Astrocyte (in vitro differentiated cells and primary cell): ENCODE data around the gene RASSF3. TPM values are rescaled to one million over a fixed set of nuclear protein-coding genes. Genes with fewer than 3 reads are reported as not detected.

Experiments
- DNase-seq: peaks from one replicate; pipeline ENCODE4 v3.0.0-alpha.2; 2010; ENCODE audit warnings: low read depth
- FAIRE-seq: peaks from 2 replicates; lab custom pipeline; 2011; peaks lifted over from hg19 to GRCh38; lab: Jason Lieb, UNC
- H2AFZ ChIP-seq: 2 replicates; pipeline ENCODE4 v1.6.0; 2012; ENCODE audit warnings: low read depth, low read length, inconsistent platforms
- H3K27ac ChIP-seq: 2 replicates; pipeline ENCODE4 v1.5.1; 2011; ENCODE audit warnings: low read depth, low read length, inconsistent platforms
- H3K27me3 ChIP-seq: 2 replicates; pipeline ENCODE4 v1.6.0; 2011; ENCODE audit warnings: low read length, inconsistent platforms; ENCODE audit not compliant: insufficient read depth
- H3K36me3 ChIP-seq: 2 replicates; pipeline ENCODE4 v1.5.1; 2011; ENCODE audit warnings: low read length, inconsistent platforms; ENCODE audit not compliant: insufficient read depth
- H3K4me1 ChIP-seq: 2 replicates; pipeline ENCODE4 v1.5.1; 2011; ENCODE audit warnings: low read length, inconsistent platforms; ENCODE audit not compliant: insufficient read depth
- H3K4me2 ChIP-seq: 2 replicates; pipeline ENCODE4 v1.6.0; 2012; ENCODE audit warnings: low read length, inconsistent platforms
- H3K4me3 ChIP-seq: 2 replicates; pipeline ENCODE4 v1.5.1; 2011; ENCODE audit warnings: low read depth, mild to moderate bottlenecking, low read length, inconsistent platforms; ENCODE audit not compliant: insufficient read depth
- H3K79me2 ChIP-seq: 2 replicates; pipeline ENCODE4 v1.6.0; 2012; ENCODE audit warnings: mild to moderate bottlenecking, low read length, inconsistent platforms; ENCODE audit not compliant: insufficient read depth
- H3K9ac ChIP-seq: 2 replicates; pipeline ENCODE4 v1.6.0; 2012; ENCODE audit warnings: mild to moderate bottlenecking, low read length, inconsistent platforms
- H3K9me3 ChIP-seq: 2 replicates; pipeline ENCODE4 v1.5.1; 2012; ENCODE audit warnings: low read depth, mild to moderate bottlenecking, low read length, inconsistent platforms; ENCODE audit not compliant: insufficient read depth
- H4K20me1 ChIP-seq: 2 replicates; pipeline ENCODE4 v1.6.0; 2012; ENCODE audit warnings: low read length, inconsistent platforms; ENCODE audit not compliant: insufficient read depth
- H3K27ac Mint-ChIP-seq: one replicate; pipeline ENCODE4 v1.8.0; 2021; ENCODE audit warnings: mild to moderate bottlenecking, mixed read lengths; ENCODE audit not compliant: unreplicated experiment
- H3K27me3 Mint-ChIP-seq: one replicate; pipeline ENCODE4 v1.8.0; 2021; ENCODE audit warnings: low read depth, mixed read lengths; ENCODE audit not compliant: unreplicated experiment
- H3K36me3 Mint-ChIP-seq: one replicate; pipeline ENCODE4 v1.8.0; 2021; ENCODE audit warnings: low read depth, mixed read lengths; ENCODE audit not compliant: unreplicated experiment
- H3K4me1 Mint-ChIP-seq: one replicate; pipeline ENCODE4 v1.8.0; 2021; ENCODE audit warnings: low read depth, mixed read lengths; ENCODE audit not compliant: unreplicated experiment
- H3K4me3 Mint-ChIP-seq: one replicate; pipeline ENCODE4 v1.8.0; 2021; ENCODE audit warnings: mild to moderate bottlenecking, moderate library complexity, mixed read lengths; ENCODE audit not compliant: unreplicated experiment
- H3K9me3 Mint-ChIP-seq: one replicate; pipeline ENCODE4 v1.8.0; 2021; ENCODE audit warnings: mild to moderate bottlenecking, mixed read lengths; ENCODE audit not compliant: unreplicated experiment
- EZH2 ChIP-seq: IDR thresholded peaks from 2 replicates; pipeline ENCODE4 v1.6.1; 2012; ENCODE audit warnings: mild to moderate bottlenecking, low read length, inconsistent platforms; ENCODE audit not compliant: insufficient read depth
- total RNA-seq: library from RNA; stranded (reverse); gene quantifications from 2 replicates; pipeline ENCODE4 v1.2.1, GENCODE V29; 2021
- TF ChIP-seq, protein P1 (sequence below): IDR thresholded peaks from 2 replicates; pipeline ENCODE4 v1.5.1; 2011; ENCODE audit warnings: low read depth, mild to moderate bottlenecking, inconsistent platforms, low read length, moderate library complexity; ENCODE audit not compliant: insufficient read depth

RASSF3 gene
- total RNA-seq, 1 donor from 2014 or later: 18.3 TPM

DNA sequence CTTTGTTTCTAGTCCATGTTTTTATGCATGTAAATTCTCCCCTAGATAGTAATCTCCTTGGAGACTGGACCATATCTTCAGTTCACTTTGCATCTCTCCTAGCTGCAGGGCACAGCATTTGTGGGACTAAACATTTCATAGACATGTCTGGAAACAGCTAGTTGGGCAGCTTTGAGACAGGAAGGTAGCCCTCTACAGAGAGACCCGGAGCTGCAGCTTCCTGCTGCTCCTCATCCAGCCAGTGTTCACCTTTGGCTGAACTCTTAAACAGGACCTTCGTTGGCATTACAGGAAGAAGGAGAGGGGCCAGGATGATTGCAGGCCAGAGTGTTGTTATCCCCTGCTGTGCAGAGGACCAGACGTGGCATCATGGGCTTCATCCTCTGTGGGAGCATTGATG is 96.0 kb downstream of the RASSF3 start:
- no peaks in the 10 kb centered on the region for H3K9me3 ChIP-seq
- no peak overlapping the region for H2AFZ ChIP-seq
- H3K4me3 ChIP-seq: no peak overlapping the region
- Mint-ChIP-seq H3K9me3 (no peaks in the 10 kb centered on the region), H3K4me1 (no peaks in the 10 kb centered on the region), H3K27me3 (no peaks in the 10 kb centered on the region), H3K4me3 (no peak overlapping the region), H3K36me3 (no peaks in the 10 kb centered on the region), H3K27ac (no peak overlapping the region)
- no peaks in the 10 kb centered on the region for H3K79me2 ChIP-seq
- no peaks in the 10 kb centered on the region for H3K27me3 ChIP-seq
- FAIRE-seq: no peak
- H3K4me2 ChIP-seq: no peak overlapping the region
- H3K4me1 ChIP-seq: no peaks in the 10 kb centered on the region
- H3K9ac ChIP-seq: no peak overlapping the region
- DNase-seq: peak; percentile 3
- H4K20me1 ChIP-seq: no peaks in the 10 kb centered on the region
- TF ChIP-seq EZH2: no peak
- TF ChIP-seq, protein P1, sequence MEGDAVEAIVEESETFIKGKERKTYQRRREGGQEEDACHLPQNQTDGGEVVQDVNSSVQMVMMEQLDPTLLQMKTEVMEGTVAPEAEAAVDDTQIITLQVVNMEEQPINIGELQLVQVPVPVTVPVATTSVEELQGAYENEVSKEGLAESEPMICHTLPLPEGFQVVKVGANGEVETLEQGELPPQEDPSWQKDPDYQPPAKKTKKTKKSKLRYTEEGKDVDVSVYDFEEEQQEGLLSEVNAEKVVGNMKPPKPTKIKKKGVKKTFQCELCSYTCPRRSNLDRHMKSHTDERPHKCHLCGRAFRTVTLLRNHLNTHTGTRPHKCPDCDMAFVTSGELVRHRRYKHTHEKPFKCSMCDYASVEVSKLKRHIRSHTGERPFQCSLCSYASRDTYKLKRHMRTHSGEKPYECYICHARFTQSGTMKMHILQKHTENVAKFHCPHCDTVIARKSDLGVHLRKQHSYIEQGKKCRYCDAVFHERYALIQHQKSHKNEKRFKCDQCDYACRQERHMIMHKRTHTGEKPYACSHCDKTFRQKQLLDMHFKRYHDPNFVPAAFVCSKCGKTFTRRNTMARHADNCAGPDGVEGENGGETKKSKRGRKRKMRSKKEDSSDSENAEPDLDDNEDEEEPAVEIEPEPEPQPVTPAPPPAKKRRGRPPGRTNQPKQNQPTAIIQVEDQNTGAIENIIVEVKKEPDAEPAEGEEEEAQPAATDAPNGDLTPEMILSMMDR: no peak
- no peak overlapping the region for H3K27ac ChIP-seq
- no peaks in the 10 kb centered on the region for H3K36me3 ChIP-seq

DNA sequence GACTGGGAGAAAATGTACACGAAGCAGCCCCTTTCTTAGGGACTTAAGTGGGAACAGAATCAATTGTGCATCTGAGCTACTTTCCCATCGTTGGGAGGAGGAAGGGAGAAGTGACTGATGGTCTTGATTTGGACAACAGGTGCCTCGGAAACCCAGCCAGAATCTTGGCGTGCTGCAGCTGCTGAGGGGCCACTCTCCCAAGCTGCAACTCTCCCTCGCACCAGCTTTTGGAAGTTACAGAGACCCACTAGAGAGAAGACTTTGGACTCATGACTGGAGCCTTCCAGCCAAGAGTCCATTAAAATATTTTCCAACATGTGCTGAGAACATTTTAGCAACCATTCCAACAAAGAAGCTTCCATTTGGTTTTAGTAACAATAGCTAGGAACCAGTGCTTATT is 96.6 kb downstream of the RASSF3 start:
- Mint-ChIP-seq H3K27me3 (no peaks in the 10 kb centered on the region), H3K36me3 (no peaks in the 10 kb centered on the region), H3K9me3 (no peaks in the 10 kb centered on the region), H3K4me1 (no peaks in the 10 kb centered on the region), H3K4me3 (no peak overlapping the region), H3K27ac (no peak overlapping the region)
- H3K9me3 ChIP-seq: no peaks in the 10 kb centered on the region
- no peaks in the 10 kb centered on the region for H3K4me1 ChIP-seq
- no peaks in the 10 kb centered on the region for H3K27me3 ChIP-seq
- H3K79me2 ChIP-seq: no peaks in the 10 kb centered on the region
- H3K27ac ChIP-seq: no peak overlapping the region
- no peak overlapping the region for H3K9ac ChIP-seq
- TF ChIP-seq EZH2: no peak
- TF ChIP-seq, protein P1: no peak
- no peak overlapping the region for H3K4me2 ChIP-seq
- DNase-seq (no peak), FAIRE-seq (no peak)
- H3K36me3 ChIP-seq: no peaks in the 10 kb centered on the region
- no peak overlapping the region for H2AFZ ChIP-seq
- no peak overlapping the region for H3K4me3 ChIP-seq
- no peaks in the 10 kb centered on the region for H4K20me1 ChIP-seq

DNA sequence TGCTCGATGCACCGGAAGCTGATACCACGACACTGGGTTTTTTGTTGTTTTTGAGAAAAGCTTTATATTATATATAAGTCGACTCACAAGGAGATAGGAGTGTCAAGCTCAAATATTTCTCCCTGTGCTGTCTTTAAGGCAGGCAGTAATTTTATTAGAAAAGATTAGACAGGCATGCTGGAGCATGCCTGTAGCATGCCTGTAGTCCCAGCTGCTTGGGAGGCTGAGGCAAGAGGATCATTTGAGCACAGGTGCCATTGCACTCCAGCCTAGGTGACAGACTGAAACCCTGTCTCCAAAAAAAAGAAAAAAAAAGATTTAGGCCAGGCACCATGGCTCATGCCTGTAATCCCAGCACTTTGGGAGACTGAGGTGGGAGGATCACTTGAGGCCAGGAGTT is 97.1 kb downstream of the RASSF3 start:
- FAIRE-seq: no peak
- Mint-ChIP-seq H3K9me3 (no peaks in the 10 kb centered on the region), H3K27ac (no peak overlapping the region), H3K4me3 (no peak overlapping the region), H3K36me3 (no peaks in the 10 kb centered on the region), H3K4me1 (no peaks in the 10 kb centered on the region), H3K27me3 (no peaks in the 10 kb centered on the region)
- Histone ChIP-seq H3K36me3 (no peaks in the 10 kb centered on the region), H3K79me2 (no peaks in the 10 kb centered on the region), H3K4me3 (no peak overlapping the region), H4K20me1 (no peaks in the 10 kb centered on the region), H3K27me3 (no peaks in the 10 kb centered on the region), H2AFZ (no peak overlapping the region), H3K9ac (no peak overlapping the region), H3K9me3 (no peaks in the 10 kb centered on the region), H3K4me1 (no peaks in the 10 kb centered on the region), H3K4me2 (no peak overlapping the region), H3K27ac (no peak overlapping the region)
- TF ChIP-seq EZH2: no peak
- TF ChIP-seq, protein P1: no peak
- DNase-seq: no peak
